CD14-positive monocyte (primary cell): Measurements from ENCODE around the gene PARP14. TPM values are rescaled to one million over a fixed set of nuclear protein-coding genes. Genes with fewer than 3 reads are reported as not detected.

Experiments
- DNase-seq, 3 donors: peaks; one replicate each; pipeline ENCODE4 v3.0.0-alpha.2; 2011 to 2022
- H2AFZ ChIP-seq: 2 replicates; pipeline ENCODE4 v1.6.0; 2012; ENCODE audit warnings: mild to moderate bottlenecking, low read depth, low read length, inconsistent platforms; ENCODE audit not compliant: insufficient read depth, poor library complexity, severe bottlenecking
- H3K27ac ChIP-seq, 2 donors: 1 replicate in 1 of 2; 2 replicates in 1 of 2; pipeline ENCODE4 v1.5.1; 2012 to 2013; ENCODE audit warnings: low read length in 2 of 2, control low read depth in 1 of 2, inconsistent platforms in 1 of 2, low read depth in 1 of 2, mild to moderate bottlenecking in 1 of 2
- H3K27me3 ChIP-seq, 2 donors: one replicate each; pipeline versions ENCODE4 v1.6.0 to v1.6.1; 2011 to 2013; ENCODE audit warnings: low read length in 2 of 2; ENCODE audit not compliant: control insufficient read depth in 2 of 2, insufficient read depth in 2 of 2
- H3K36me3 ChIP-seq, 2 donors: replicated peaks in 1 of 2; 1 replicate in 1 of 2; 2 replicates in 1 of 2; pipeline versions ENCODE4 v1.5.1 to v1.6.1; 2012 to 2013; ENCODE audit warnings: low read length in 2 of 2, control low read depth in 1 of 2, inconsistent platforms in 1 of 2, mild to moderate bottlenecking in 1 of 2; ENCODE audit not compliant: insufficient read depth in 2 of 2, control insufficient read depth in 1 of 2
- H3K4me1 ChIP-seq, 2 donors: 1 replicate in 1 of 2; 2 replicates in 1 of 2; pipeline versions ENCODE4 v1.5.1 to v1.6.1; 2012 to 2013; ENCODE audit warnings: low read length in 2 of 2, control low read depth in 1 of 2, inconsistent platforms in 1 of 2, mild to moderate bottlenecking in 1 of 2, moderate library complexity in 1 of 2; ENCODE audit not compliant: insufficient read depth in 2 of 2, control insufficient read depth in 1 of 2
- H3K4me2 ChIP-seq: replicated peaks from 2 replicates; pipeline ENCODE3; 2012; ENCODE audit warnings: low read length, moderate library complexity, mild to moderate bottlenecking; ENCODE audit not compliant: poor library complexity, severe bottlenecking; ENCODE audit errors: extremely low read depth
- H3K4me3 ChIP-seq, 3 experiments: fragments of 200-600 bp in 1 of 3; sonication (generic) in 1 of 3; replicated peaks in 1 of 3; 1 replicate in 2 of 3; 2 replicates in 1 of 3; pipeline ENCODE4 v1.5.1; 2011 to 2013; ENCODE audit warnings: low read length in 3 of 3, mild to moderate bottlenecking in 3 of 3, control low read depth in 2 of 3, low read depth in 2 of 3, inconsistent platforms in 1 of 3, moderate library complexity in 1 of 3
- H3K79me2 ChIP-seq: 2 replicates; pipeline ENCODE4 v1.6.0; 2012; ENCODE audit warnings: mild to moderate bottlenecking, control low read depth, inconsistent platforms, low read length, moderate library complexity; ENCODE audit not compliant: insufficient read depth
- H3K9ac ChIP-seq: 2 replicates; pipeline ENCODE4 v1.6.0; 2017; ENCODE audit warnings: low read length, mild to moderate bottlenecking; ENCODE audit not compliant: insufficient read depth, poor library complexity, severe bottlenecking
- H3K9me3 ChIP-seq, 2 donors: replicated peaks in 1 of 2; 1 replicate in 1 of 2; 2 replicates in 1 of 2; pipeline versions ENCODE4 v1.5.1 to v1.6.1; 2012 to 2013; ENCODE audit warnings: low read length in 2 of 2, control low read depth in 1 of 2; ENCODE audit not compliant: control insufficient read depth in 1 of 2, insufficient read depth in 1 of 2
- H4K20me1 ChIP-seq: 2 replicates; pipeline ENCODE4 v1.6.0; 2012; ENCODE audit warnings: mild to moderate bottlenecking, low read length, control low read depth, moderate library complexity; ENCODE audit not compliant: insufficient read depth
- H3K27ac Mint-ChIP-seq, 7 donors: one replicate each; pipeline ENCODE4 v1.8.0; 2020; ENCODE audit warnings: mild to moderate bottlenecking in 7 of 7, mixed read lengths in 7 of 7, moderate library complexity in 6 of 7, inconsistent platforms in 2 of 7
- H3K27me3 Mint-ChIP-seq, 3 donors: one replicate each; pipeline ENCODE4 v1.8.0; 2021 to 2022; ENCODE audit warnings: low read depth in 3 of 3, mild to moderate bottlenecking in 3 of 3, mixed read lengths in 3 of 3, moderate library complexity in 3 of 3, inconsistent platforms in 1 of 3
- H3K36me3 Mint-ChIP-seq, 2 donors: one replicate each; pipeline ENCODE4 v1.8.0; 2020; ENCODE audit warnings: mixed read lengths in 2 of 2, inconsistent platforms in 1 of 2, mild to moderate bottlenecking in 1 of 2
- H3K4me1 Mint-ChIP-seq: one replicate; pipeline ENCODE4 v1.8.0; 2020; ENCODE audit warnings: mild to moderate bottlenecking, mixed read lengths
- H3K4me3 Mint-ChIP-seq, 2 donors: one replicate each; pipeline ENCODE4 v1.8.0; 2020; ENCODE audit warnings: mild to moderate bottlenecking in 2 of 2, mixed read lengths in 2 of 2, moderate library complexity in 1 of 2
- H3K9me3 Mint-ChIP-seq, 7 donors: one replicate each; pipeline ENCODE4 v1.8.0; 2020 to 2022; ENCODE audit warnings: mixed read lengths in 7 of 7, mild to moderate bottlenecking in 6 of 7, moderate library complexity in 6 of 7, inconsistent platforms in 2 of 7
- CTCF ChIP-seq: fragments of 200-600 bp; IDR thresholded peaks from one replicate; pipeline ENCODE4 v1.8.0; 2022; ENCODE audit warnings: antibody characterized with exemption, mild to moderate bottlenecking
- WGBS: methylation state at CpG from one replicate; pipeline ENCODE4 v1.1.5; 2013; ENCODE audit warnings: missing lambda C conversion rate; ENCODE audit not compliant: insufficient coverage; 5-methylcytosine and 5-hydroxymethylcytosine counted together
- intact Hi-C, 2 donors: fragments of 100-400 bp; cut with micrococcal nuclease; formaldehyde crosslinking; loops; one replicate each; pipeline versions ENCODE4 v1.15.0 to v1.15.1; 2023
- polyA plus RNA-seq, 3 donors: library from polyadenylated mRNA; depleted of rRNA in 1 of 3; unstranded in 2 of 3; stranded (reverse) in 1 of 3; fragments of 300-500 nt in 2 of 3; fragments of >200 nt in 1 of 3; fragmentation: Illumina TruSeq in 2 of 3; gene quantifications; 1 replicate in 2 of 3; 2 replicates in 1 of 3; pipeline ENCODE4 v1.2.3, GENCODE V29; 2012 to 2021

PARP14 gene
- polyA plus RNA-seq, 3 donors, result 22.1 to 68.8 (median 26.9) TPM

DNA sequence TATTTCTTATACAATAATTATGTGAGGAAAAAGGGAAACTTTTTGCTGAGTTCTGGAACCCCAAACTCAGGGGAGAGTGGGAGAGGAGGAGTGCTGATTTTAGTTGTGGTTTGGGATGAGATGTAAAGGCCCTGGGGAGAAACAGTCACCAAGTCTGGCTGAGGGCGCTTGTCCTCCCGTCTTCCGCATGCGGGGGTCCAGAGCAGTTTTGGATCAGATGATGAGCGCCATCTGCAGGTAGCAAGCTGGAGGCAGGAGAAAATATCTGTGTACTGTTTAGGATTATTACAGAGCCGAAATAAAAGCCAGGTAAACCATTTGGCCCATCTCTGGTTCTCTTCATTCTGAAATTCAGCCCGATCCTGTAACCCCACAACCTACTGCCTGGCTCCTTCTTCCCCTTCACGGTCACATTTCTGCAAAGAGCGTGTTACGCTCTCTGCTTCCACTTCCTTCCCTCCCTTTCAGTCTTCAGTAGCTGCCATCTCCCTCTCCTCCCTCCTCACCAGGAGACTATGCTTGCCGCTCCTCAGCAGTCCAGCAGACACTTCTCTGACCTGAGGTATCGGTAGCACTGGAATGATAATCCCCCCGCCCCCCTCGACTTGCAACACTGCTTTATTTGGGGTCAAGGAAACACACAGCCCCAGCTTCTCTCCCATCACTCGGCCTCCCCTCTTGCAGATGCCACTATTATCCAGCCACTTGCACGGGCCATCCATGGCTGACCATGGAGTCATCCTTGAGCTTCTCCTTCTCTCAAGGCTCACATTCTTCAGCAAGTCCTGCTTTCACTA is 1.4 kb upstream of the PARP14 start:
- 5% methylated on average over 14 of the region's 16 CpGs for WGBS
- H3K9ac ChIP-seq, result peak overlapping the region; percentile 89

More for the DNA sequence above, 1.4 kb upstream of the PARP14 start:
- H3K4me3 Mint-ChIP-seq, result peak overlapping the region; percentile 83 to 92
- H3K4me1 Mint-ChIP-seq, result peaks cover 55% of the 10 kb centered on the region
- Histone ChIP-seq H3K9me3 (peaks cover 5 to 7% of the 10 kb centered on the region in 2 donors), H3K4me1 (peaks cover 48 to 52% of the 10 kb centered on the region in 2 donors), H3K36me3 (no peaks in the 10 kb centered on the region), H3K79me2 (peaks cover 39% of the 10 kb centered on the region), H3K4me2 (peak overlapping the region; percentile 79), H3K4me3 (peak overlapping the region; percentile 27 to 97 (median 78)), H3K27me3 (no peaks in the 10 kb centered on the region), H4K20me1 (peaks cover 20% of the 10 kb centered on the region), H3K27ac (peak overlapping the region; percentile 89 to 96), H2AFZ (peak overlapping the region; percentile 98)
- H3K36me3 Mint-ChIP-seq, result peaks cover 2 to 5% of the 10 kb centered on the region in 2 donors
- peak; percentile 81 for TF ChIP-seq CTCF
- H3K27ac Mint-ChIP-seq, result peak overlapping the region; percentile 90 to 98 (median 96)
- peaks cover 4 to 11% (median 6%) of the 10 kb centered on the region in 7 donors for H3K9me3 Mint-ChIP-seq
- DNase-seq, result peak; percentile 57 to 77 (median 73)
- no peaks in the 10 kb centered on the region for H3K27me3 Mint-ChIP-seq
- intact Hi-C loops, result loop anchor here (2.0 kb wide), 2 partner anchors 114 to 118 kb away; partner anchors contain the start of genes DTX3L (in 1 of the 2) and PARP9 (in 1 of the 2)
